SK-N-SH (cell line): ENCODE results near the gene IQCE. TPM values are rescaled to one million over a fixed set of nuclear protein-coding genes. Genes with fewer than 3 reads are reported as not detected.

Source experiments
- CTCF ChIA-PET: fragments of 300-600, 350-600 bp; formaldehyde crosslinking; extraction: SDS; loops from one replicate; lab custom pipeline; 2021; lab: Yijun Ruan, JAX
- POLR2A ChIA-PET: fragments of 350-600 bp; sonication (Branson Sonifier 250); formaldehyde crosslinking; extraction: SDS; loops from one replicate; lab custom pipeline; 2020; ENCODE audit warnings: antibody characterized with exemption, inconsistent platforms; lab: Yijun Ruan, JAX
- DNase-seq: peaks from one replicate; pipeline ENCODE4 v3.0.0; 2012
- H2AFZ ChIP-seq: fragments of 200-600 bp; sonication (generic); 2 replicates; pipeline ENCODE4 v1.8.1; 2016; ENCODE audit warnings: antibody characterized with exemption, mild to moderate bottlenecking, low read depth
- H3F3A ChIP-seq: fragments of 200-600 bp; sonication (generic); replicated peaks from 2 replicates; pipeline ENCODE3; 2016; ENCODE audit warnings: antibody characterized with exemption, mild to moderate bottlenecking; ENCODE audit not compliant: insufficient read depth
- H3K27ac ChIP-seq, 2 experiments: fragments of 200-500 bp in 1 of 2; fragments of 200-600 bp in 1 of 2; sonication (Bioruptor generic) in 1 of 2; sonication (generic), shearing (Covaris generic) in 1 of 2; 2 replicates each; pipeline versions ENCODE4 v1.5.1 to v1.6.1; 2014 to 2016; ENCODE audit warnings: low read depth in 2 of 2, inconsistent platforms in 1 of 2, low read length in 1 of 2, mild to moderate bottlenecking in 1 of 2, mixed read lengths in 1 of 2
- H3K27me3 ChIP-seq: fragments of 200-600 bp; sonication (generic), shearing (Covaris generic); 2 replicates; pipeline ENCODE4 v1.6.1; 2016; ENCODE audit warnings: mixed run types; ENCODE audit not compliant: insufficient read depth
- H3K36me3 ChIP-seq, 2 experiments: fragments of 200-500 bp in 1 of 2; fragments of 200-600 bp in 1 of 2; sonication (Bioruptor generic) in 1 of 2; sonication (generic) in 1 of 2; replicated peaks in 1 of 2; 2 replicates each; pipeline versions ENCODE3 to v1.5.1; 2014 to 2016; ENCODE audit warnings: low read length in 1 of 2, mild to moderate bottlenecking in 1 of 2; ENCODE audit not compliant: insufficient read depth in 2 of 2, control insufficient read depth in 1 of 2
- H3K4me1 ChIP-seq, 2 experiments: fragments of 200-500 bp in 1 of 2; fragments of 200-600 bp in 1 of 2; sonication (Bioruptor generic) in 1 of 2; sonication (generic), shearing (Covaris generic) in 1 of 2; 2 replicates each; pipeline versions ENCODE4 v1.5.1 to v1.6.1; 2014 to 2016; ENCODE audit warnings: low read depth in 1 of 2, low read length in 1 of 2, mixed run types in 1 of 2; ENCODE audit not compliant: insufficient read depth in 2 of 2, control insufficient read depth in 1 of 2
- H3K4me2 ChIP-seq: fragments of 200-600 bp; sonication (generic), shearing (Covaris generic); 2 replicates; pipeline ENCODE4 v1.6.1; 2017; ENCODE audit warnings: mixed run types
- H3K4me3 ChIP-seq, 2 experiments: fragments of 200-500 bp in 1 of 2; fragments of 200-600 bp in 1 of 2; sonication (Bioruptor generic) in 1 of 2; sonication (generic), shearing (Covaris generic) in 1 of 2; 2 replicates each; pipeline versions ENCODE4 v1.5.1 to v1.8.1; 2014 to 2016; ENCODE audit warnings: low read depth in 2 of 2, inconsistent platforms in 1 of 2, low read length in 1 of 2, mild to moderate bottlenecking in 1 of 2, mixed read lengths in 1 of 2, moderate library complexity in 1 of 2
- H3K79me2 ChIP-seq: fragments of 200-600 bp; sonication (generic); 2 replicates; pipeline ENCODE4 v1.8.1; 2017; ENCODE audit warnings: mild to moderate bottlenecking; ENCODE audit not compliant: insufficient read depth
- H3K9ac ChIP-seq: fragments of 200-600 bp; sonication (generic); 2 replicates; pipeline ENCODE4 v1.6.1; 2017; ENCODE audit warnings: mixed run types
- H3K9me2 ChIP-seq: fragments of 200-600 bp; sonication (generic); 2 replicates; pipeline ENCODE4 v1.6.1; 2017; ENCODE audit warnings: mixed run types
- H3K9me3 ChIP-seq: fragments of 200-600 bp; sonication (generic); 2 replicates; pipeline ENCODE4 v1.6.1; 2017; ENCODE audit warnings: mixed run types, mild to moderate bottlenecking, moderate library complexity
- H4K20me1 ChIP-seq: fragments of 200-600 bp; sonication (generic); 2 replicates; pipeline ENCODE4 v1.6.1; 2017; ENCODE audit warnings: mild to moderate bottlenecking, mixed run types; ENCODE audit not compliant: insufficient read depth
- CHD2 ChIP-seq: fragments of 150-350 bp; IDR thresholded peaks from 2 replicates; pipeline ENCODE4 v1.6.1; 2018; ENCODE audit warnings: low read length; ENCODE audit not compliant: partially characterized antibody
- CTCF ChIP-seq: fragments of 200-600 bp; sonication (generic); IDR thresholded peaks from 2 replicates; pipeline ENCODE4 v1.6.1; 2017; ENCODE audit warnings: antibody characterized with exemption, mild to moderate bottlenecking, moderate library complexity
- ELF1 ChIP-seq: IDR thresholded peaks from 2 replicates; pipeline ENCODE4 v1.4.0; 2012
- EP300 ChIP-seq, 2 experiments: IDR thresholded peaks; 2 replicates each; pipeline versions ENCODE4 v1.4.0 to v1.6.1; 2012; ENCODE audit warnings: borderline replicate concordance in 1 of 2, low read depth in 1 of 2, low read length in 1 of 2
- FOSL2 ChIP-seq: IDR thresholded peaks from 2 replicates; pipeline ENCODE4 v1.4.0; 2012; ENCODE audit warnings: low read depth, mild to moderate bottlenecking, moderate library complexity, borderline replicate concordance
- FOXJ3 ChIP-seq: sonication (generic); formaldehyde crosslinking; IDR thresholded peaks from 2 replicates; pipeline ENCODE4 v1.5.1; 2020; ENCODE audit warnings: mild to moderate bottlenecking, missing genetic modification reagents
- GABPA ChIP-seq: IDR thresholded peaks from 2 replicates; pipeline ENCODE4 v1.4.0; 2012; ENCODE audit warnings: low read depth, mild to moderate bottlenecking
- GATA2 ChIP-seq: sonication (generic); formaldehyde crosslinking; IDR thresholded peaks from 2 replicates; pipeline ENCODE4 v1.5.0; 2020; ENCODE audit warnings: mild to moderate bottlenecking, missing genetic modification reagents
- IRF3 ChIP-seq: fragments of 150-350 bp; IDR thresholded peaks from 2 replicates; pipeline ENCODE4 v1.6.1; 2016; ENCODE audit warnings: mild to moderate bottlenecking, low read depth, low read length
- JUND ChIP-seq: IDR thresholded peaks from 2 replicates; pipeline ENCODE4 v1.4.0; 2012
- MEF2A ChIP-seq: IDR thresholded peaks from 2 replicates; pipeline ENCODE4 v1.4.0; 2012; ENCODE audit warnings: low read depth, borderline replicate concordance
- MXI1 ChIP-seq: IDR thresholded peaks from 2 replicates; pipeline ENCODE4 v1.6.1; 2012; ENCODE audit warnings: mild to moderate bottlenecking, low read depth, low read length, improper control_type of control experiment
- NRF1 ChIP-seq: IDR thresholded peaks from 2 replicates; pipeline ENCODE4 v1.6.1; 2012; ENCODE audit warnings: low read depth, mild to moderate bottlenecking, low read length
- RAD21 ChIP-seq: IDR thresholded peaks from 2 replicates; pipeline ENCODE4 v1.6.1; 2012; ENCODE audit warnings: mild to moderate bottlenecking, low read length
- RCOR1 ChIP-seq: fragments of 150-350 bp; IDR thresholded peaks from 2 replicates; pipeline ENCODE4 v1.6.1; 2017; ENCODE audit warnings: antibody characterized with exemption, low read length
- RFX5 ChIP-seq: IDR thresholded peaks from 2 replicates; pipeline ENCODE4 v1.6.1; 2012; ENCODE audit warnings: mild to moderate bottlenecking, improper control_type of control experiment, low read length
- SIN3A ChIP-seq: IDR thresholded peaks from 2 replicates; pipeline ENCODE4 v1.6.1; 2012; ENCODE audit warnings: low read depth, mild to moderate bottlenecking, low read length, moderate library complexity, borderline replicate concordance
- TAF1 ChIP-seq: IDR thresholded peaks from 2 replicates; pipeline ENCODE4 v1.6.1; 2012; ENCODE audit warnings: low read depth, mild to moderate bottlenecking, low read length, moderate library complexity, borderline replicate concordance
- TCF12 ChIP-seq: IDR thresholded peaks from 2 replicates; pipeline ENCODE4 v1.4.0; 2012
- TEAD4 ChIP-seq: IDR thresholded peaks from 2 replicates; pipeline ENCODE4 v1.4.0; 2012; ENCODE audit warnings: mild to moderate bottlenecking, borderline replicate concordance; ENCODE audit not compliant: insufficient read depth
- USF1 ChIP-seq: IDR thresholded peaks from 2 replicates; pipeline ENCODE4 v1.4.0; 2012; ENCODE audit warnings: low read depth, borderline replicate concordance
- WGBS: methylation state at CpG from one replicate; pipeline ENCODE4 v1.1.6; 2017; ENCODE audit warnings: low lambda C conversion rate; 5-methylcytosine and 5-hydroxymethylcytosine counted together
- polyA plus RNA-seq, 3 experiments: library from polyadenylated mRNA; depleted of rRNA; stranded (reverse); fragments of >200 nt; gene quantifications; 2 replicates each; pipeline ENCODE4 v1.2.3, GENCODE V29; 2012

The IQCE gene
- polyA plus RNA-seq, 1 of the 3 experiments (the other 2 are of a cell fraction) = 14.4 TPM

- Histone ChIP-seq H4K20me1 (no peaks in the 10 kb centered on the region), H3K4me3 (no peak overlapping the region), H3K79me2 (no peaks in the 10 kb centered on the region), H3K4me1 (peaks cover 23 to 85% of the 10 kb centered on the region in 2 experiments; a peak in 3 of 4 replicates), H3K27ac (peak overlapping the region in 1 of 2 experiments; percentile 98; a peak in 2 of 4 replicates), H3K4me2 (no peak overlapping the region), H3F3A (peaks cover 9% of the 10 kb centered on the region), H3K9me3 (no peaks in the 10 kb centered on the region), H3K36me3 (no peaks in the 10 kb centered on the region), H3K9ac (no peak overlapping the region), H2AFZ (no peak overlapping the region), H3K27me3 (no peaks in the 10 kb centered on the region), H3K9me2 (no peaks in the 10 kb centered on the region)
- ChIA-PET CTCF (no interaction called here), POLR2A (no interaction called here)
- TF ChIP-seq MXI1 (no peak), JUND (no peak), USF1 (no peak), RFX5 (no peak), NRF1 (no peak), TCF12 (no peak), GABPA (no peak), ELF1 (no peak), FOSL2 (no peak), SIN3A (no peak), MEF2A (no peak)
- no peak for DNase-seq
- WGBS = 90% methylated on average over 3 of the region's 3 CpGs
Measured at GRCh38 chr7:2512713-2513112, 46.1 kb upstream of the IQCE start.

GRCh38 chr7:2513702-2514101 is 45.1 kb upstream of the IQCE start:
- H3K4me3 ChIP-seq = no peak overlapping the region
- H2AFZ ChIP-seq = no peak overlapping the region
- H3K4me1 ChIP-seq = peaks cover 27 to 88% of the 10 kb centered on the region in 2 experiments; a peak in 3 of 4 replicates
- no peaks in the 10 kb centered on the region for H3K9me3 ChIP-seq
- no peaks in the 10 kb centered on the region for H3K27me3 ChIP-seq
- TF ChIP-seq EP300 (IDR thresholded peaks at IDR 0.05; ENCODE audit: borderline replicate concordance in 1 of 2, low read depth in 1 of 2, low read length in 1 of 2) (peak in 1 of 2 experiments; percentile 96; a peak in 2 of 4 replicates), CHD2 (peak; percentile 94), GATA2 (CRISPR knock-in tag) (peak; percentile 85), RAD21 (peak; percentile 42), TEAD4 (no peak), MXI1 (peak; percentile 91), TCF12 (no peak), CTCF (no peak), TAF1 (no peak), RCOR1 (peak; percentile 96), FOXJ3 (peak; percentile 98), IRF3 (peak; percentile 36; the same call in 1 of the 2 replicates)
- ChIA-PET CTCF (interaction anchor here (0.6 to 1.5 kb wide), 2 partner anchors 16 to 102 kb away, joined by 3 read pairs; no protein-coding TSS in a partner anchor), POLR2A (interaction anchor here (0.6 kb wide), 1 partner anchor 514 kb away, joined by 7 read pairs; no protein-coding TSS in a partner anchor)
- peak overlapping the region in 1 of 2 experiments; percentile 98; a peak in 2 of 4 replicates for H3K27ac ChIP-seq
- no peaks in the 10 kb centered on the region for H3K36me3 ChIP-seq
- no peak overlapping the region for H3K4me2 ChIP-seq
- H3K9me2 ChIP-seq = no peaks in the 10 kb centered on the region
- no peaks in the 10 kb centered on the region for H4K20me1 ChIP-seq
- peaks cover 6% of the 10 kb centered on the region for H3F3A ChIP-seq
- no peak overlapping the region for H3K9ac ChIP-seq
- H3K79me2 ChIP-seq = no peaks in the 10 kb centered on the region
- WGBS = 75% methylated on average over 6 of the region's 7 CpGs
- DNase-seq = peak; percentile 99
